MCF 10A (cell line): ENCODE data around the gene RRAD. TPM values are rescaled to one million over a fixed set of nuclear protein-coding genes. Genes with fewer than 3 reads are reported as not detected.

ENCODE experiments used
- BruUV-seq: library from RNA; stranded (reverse); fragments of 400-500 nt; replicated peaks from 2 replicates; lab custom pipeline; 2021; lab: Mats Ljungman, UMichigan
- CTCF ChIA-PET: fragments of 300-600 bp; sonication (Branson Sonifier 250); formaldehyde crosslinking; extraction: SDS; loops from one replicate; lab custom pipeline; 2021; ENCODE audit warnings: antibody characterized with exemption, inconsistent platforms; lab: Yijun Ruan, JAX
- POLR2A ChIA-PET: fragments of 300-600, 350-650 bp; sonication (Branson Sonifier 250); formaldehyde crosslinking; extraction: SDS; loops from one replicate; lab custom pipeline; 2020; ENCODE audit warnings: antibody characterized with exemption, inconsistent platforms; lab: Yijun Ruan, JAX
- DNase-seq: peaks from one replicate; pipeline ENCODE4 v3.0.0-alpha.2; 2018; ENCODE audit not compliant: unreplicated experiment
- H3K27ac Mint-ChIP-seq: one replicate; pipeline ENCODE4 v1.8.0; 2022; ENCODE audit warnings: mild to moderate bottlenecking, low read depth, mixed read lengths; ENCODE audit not compliant: unreplicated experiment
- H3K27me3 Mint-ChIP-seq: one replicate; pipeline ENCODE4 v1.8.0; 2022; ENCODE audit warnings: mixed read lengths; ENCODE audit not compliant: insufficient read depth, unreplicated experiment
- H3K36me3 Mint-ChIP-seq: one replicate; pipeline ENCODE4 v1.8.0; 2022; ENCODE audit warnings: mild to moderate bottlenecking, moderate library complexity, mixed read lengths; ENCODE audit not compliant: insufficient read depth, unreplicated experiment
- H3K4me1 Mint-ChIP-seq: one replicate; pipeline ENCODE4 v1.8.0; 2022; ENCODE audit warnings: mixed read lengths; ENCODE audit not compliant: insufficient read depth, unreplicated experiment
- H3K4me3 Mint-ChIP-seq: one replicate; pipeline ENCODE4 v1.8.0; 2022; ENCODE audit warnings: mild to moderate bottlenecking, moderate library complexity, mixed read lengths; ENCODE audit not compliant: unreplicated experiment
- H3K9me3 Mint-ChIP-seq: one replicate; pipeline ENCODE4 v1.8.0; 2022; ENCODE audit warnings: mixed read lengths; ENCODE audit not compliant: unreplicated experiment
- CTCF ChIP-seq: fragments of 200-600 bp; IDR thresholded peaks from one replicate; pipeline ENCODE4 v1.8.0; 2022; ENCODE audit warnings: antibody characterized with exemption, mild to moderate bottlenecking; ENCODE audit not compliant: unreplicated experiment
- intact Hi-C: fragments of 100-400 bp; cut with micrococcal nuclease; formaldehyde crosslinking; loops from 2 replicates; pipeline ENCODE4 v1.14.1; 2022
- total RNA-seq: library from RNA; stranded (reverse); gene quantifications from 2 replicates; pipeline ENCODE4 v1.2.3, GENCODE V29; 2022

Gene RRAD
- total RNA-seq, 1 experiment from 2014 or later: not detected

GRCh38 chr16:66939366-66939765 lies 14.0 kb upstream of the RRAD start:
- Mint-ChIP-seq H3K4me3 (no peak overlapping the region), H3K4me1 (peaks cover 11% of the 10 kb centered on the region), H3K27me3 (no peaks in the 10 kb centered on the region), H3K27ac (no peak overlapping the region), H3K36me3 (peaks cover 50% of the 10 kb centered on the region), H3K9me3 (no peaks in the 10 kb centered on the region)
- DNase-seq: no peak
- no TSS peak for BruUV-seq
- ChIA-PET POLR2A (interaction anchor here (1.4 kb wide), 1 partner anchor 9 kb away, joined by 4 read pairs; no protein-coding TSS in a partner anchor), CTCF (interaction anchor here (0.6 to 3.2 kb wide), 2 partner anchors 44 to 89 kb away, joined by 3 to 15 read pairs; no protein-coding TSS in a partner anchor)
- intact Hi-C loops: no loop called here
- no peak for TF ChIP-seq CTCF

- H3K4me3 Mint-ChIP-seq: peak overlapping the region; percentile 97
- no TSS peak for BruUV-seq
- ChIA-PET POLR2A (interaction anchor here (1.1 to 1.6 kb wide), 3 partner anchors 9 to 43 kb away, joined by 3 to 6 read pairs (median 3); no protein-coding TSS in a partner anchor), CTCF (interaction anchor here (0.7 to 3.2 kb wide), 3 partner anchors 15 to 43 kb away, joined by 3 to 15 read pairs (median 3); no protein-coding TSS in a partner anchor)
- H3K27me3 Mint-ChIP-seq: no peaks in the 10 kb centered on the region
- intact Hi-C loops: no loop called here
- no peak overlapping the region for H3K27ac Mint-ChIP-seq
- H3K36me3 Mint-ChIP-seq: peaks cover 47% of the 10 kb centered on the region
- H3K9me3 Mint-ChIP-seq: no peaks in the 10 kb centered on the region
- H3K4me1 Mint-ChIP-seq: peaks cover 24% of the 10 kb centered on the region
- no peak for TF ChIP-seq CTCF
- no peak for DNase-seq
These were observed 12.5 kb upstream of the RRAD start for GRCh38 chr16:66937725-66938337.

- TF ChIP-seq CTCF: no peak
- no peaks in the 10 kb centered on the region for H3K9me3 Mint-ChIP-seq
- peaks cover 39% of the 10 kb centered on the region for H3K36me3 Mint-ChIP-seq
- CTCF ChIA-PET: interaction anchor here (0.6 to 1.9 kb wide), 7 partner anchors 8 to 595 kb away, joined by 3 to 10 read pairs (median 4); no protein-coding TSS in a partner anchor
- no peaks in the 10 kb centered on the region for H3K27me3 Mint-ChIP-seq
- H3K4me3 Mint-ChIP-seq: peak overlapping the region; percentile 97
- peak overlapping the region; percentile 94 for H3K27ac Mint-ChIP-seq
- BruUV-seq: no TSS peak
- peaks cover 31% of the 10 kb centered on the region for H3K4me1 Mint-ChIP-seq
- no peak for DNase-seq
- intact Hi-C loops: no loop called here
- POLR2A ChIA-PET: interaction anchor here (0.8 to 1.6 kb wide), 9 partner anchors 9 to 271 kb away, joined by 3 to 8 read pairs (median 4); partner anchors contain the start of gene PDP2
These were observed 11.7 kb upstream of the RRAD start for GRCh38 chr16:66936889-66937554.

- TF ChIP-seq CTCF: no peak
- Mint-ChIP-seq H3K9me3 (no peaks in the 10 kb centered on the region), H3K4me1 (peaks cover 31% of the 10 kb centered on the region), H3K36me3 (peaks cover 38% of the 10 kb centered on the region), H3K27me3 (no peaks in the 10 kb centered on the region), H3K27ac (peak overlapping the region; percentile 94), H3K4me3 (peak overlapping the region; percentile 97)
- BruUV-seq: no TSS peak
- ChIA-PET POLR2A (interaction anchor here (0.8 to 1.6 kb wide), 10 partner anchors 9 to 271 kb away, joined by 3 to 8 read pairs (median 4); partner anchors contain the start of gene PDP2), CTCF (interaction anchor here (0.7 to 1.9 kb wide), 6 partner anchors 9 to 596 kb away, joined by 3 to 10 read pairs (median 4); no protein-coding TSS in a partner anchor)
- intact Hi-C loops: no loop called here
- no peak for DNase-seq
These were observed 11.1 kb upstream of the RRAD start for GRCh38 chr16:66936462-66936861.
